ENCODE measurements around the gene TVP23A.

Gene TVP23A

DNA sequence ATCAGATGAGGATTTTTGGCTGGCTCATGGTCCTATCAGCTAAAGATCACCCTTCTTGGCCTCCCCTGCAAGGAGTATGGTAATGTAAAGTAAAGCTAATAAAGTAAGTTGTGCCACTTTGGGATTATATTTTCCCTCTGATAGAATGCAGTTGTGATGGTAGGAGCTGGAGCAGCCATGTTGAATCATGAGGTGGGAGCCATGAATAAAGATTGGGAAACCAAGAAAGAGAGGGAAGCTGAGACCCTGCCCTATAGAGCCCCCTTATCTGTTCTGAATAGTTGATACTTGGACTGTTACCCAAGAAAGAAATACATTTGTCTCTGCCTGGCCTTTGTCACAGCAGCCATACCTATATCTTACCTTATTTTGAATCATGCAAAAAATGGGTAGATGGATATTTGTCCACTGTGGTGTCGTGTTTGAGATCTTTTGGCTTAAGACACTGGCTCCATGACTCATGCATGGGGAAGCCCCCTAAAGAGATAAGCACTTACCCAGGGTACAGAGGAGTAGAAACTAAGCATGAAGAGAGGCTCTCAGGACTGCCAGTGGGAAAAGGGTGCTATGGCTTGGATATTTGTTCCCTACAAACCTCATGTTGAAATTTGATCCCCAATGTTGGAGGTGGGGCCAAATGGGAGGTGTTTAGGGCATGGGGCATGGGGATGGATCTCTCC, 17.7 kb upstream of the TVP23A start:
- no peaks in the 10 kb centered on the region for H3K9me3 ChIP-seq (ENCODE audit: insufficient read depth, low read length, severe bottlenecking)
- no peak overlapping the region for H2AFZ ChIP-seq (ENCODE audit: low read depth, low read length)
- no peaks in the 10 kb centered on the region for H3K4me1 ChIP-seq (ENCODE audit: insufficient read depth, low read length)
- no peaks in the 10 kb centered on the region for H3K79me2 ChIP-seq (ENCODE audit: insufficient read depth, low read length)
- no peak overlapping the region for H3K9ac ChIP-seq (ENCODE audit: low read depth, low read length)
- H4K20me1 ChIP-seq (ENCODE audit: insufficient read depth, low read length), result no peaks in the 10 kb centered on the region
- no peak for TF ChIP-seq EZH2 (IDR thresholded peaks at IDR 0.05; ENCODE audit: borderline replicate concordance, low read depth, low read length, severe bottlenecking)
- no peak for TF ChIP-seq CTCF (IDR thresholded peaks at IDR 0.05; ENCODE audit: borderline replicate concordance, extremely low read depth, low read length, poor library complexity, severe bottlenecking)
- no peaks in the 10 kb centered on the region for H3K36me3 ChIP-seq (ENCODE audit: insufficient read depth, low read length)
- H3K27ac ChIP-seq (ENCODE audit: low read length), result no peak overlapping the region
- no peak for DNase-seq
- ATAC-seq (ENCODE audit: insufficient read depth, low read depth), result no peak
- H3K4me2 ChIP-seq (ENCODE audit: insufficient read depth, low read length), result no peak overlapping the region
- no peak overlapping the region for H3K4me3 ChIP-seq (ENCODE audit: low read depth in 1 of 2, low read length in 2 of 2)
- H3K27me3 ChIP-seq (ENCODE audit: insufficient read depth, low read length, poor library complexity), result peaks cover 6% of the 10 kb centered on the region

DNA sequence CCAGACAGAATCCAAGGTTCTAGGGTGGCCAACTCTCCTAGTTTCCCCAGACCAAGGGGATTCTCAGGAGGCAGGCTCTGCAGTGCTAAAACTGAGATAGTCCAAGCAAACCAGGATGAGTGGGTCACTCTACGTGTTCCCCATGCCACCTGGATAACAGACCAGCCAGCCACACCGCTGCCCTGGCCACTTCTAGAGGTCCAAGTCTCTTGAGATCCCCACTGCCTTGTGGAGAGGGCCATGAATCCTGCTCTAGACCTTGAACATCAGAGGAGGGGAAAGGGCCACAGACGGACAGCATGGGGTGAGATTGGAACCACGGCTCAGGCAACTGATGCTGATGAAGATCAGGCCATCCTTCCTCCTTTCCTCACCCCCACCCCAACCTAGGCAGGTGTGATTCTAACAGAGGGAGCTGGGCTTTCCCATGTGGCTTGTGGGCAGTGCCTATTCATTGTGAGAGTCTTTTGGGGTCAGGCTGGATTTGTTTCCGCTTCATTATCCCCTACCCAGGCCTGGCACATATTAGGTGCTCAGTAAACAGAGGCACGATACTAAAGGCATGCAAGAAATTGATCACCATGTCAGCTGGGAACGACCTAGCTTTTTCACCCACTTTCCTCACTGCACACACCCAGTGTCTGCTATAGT, 16.8 kb upstream of the TVP23A start:
- H3K9me3 ChIP-seq (ENCODE audit: insufficient read depth, low read length, severe bottlenecking), result no peaks in the 10 kb centered on the region
- no peaks in the 10 kb centered on the region for H3K36me3 ChIP-seq (ENCODE audit: insufficient read depth, low read length)
- H3K4me1 ChIP-seq (ENCODE audit: insufficient read depth, low read length), result no peaks in the 10 kb centered on the region
- no peak overlapping the region for H2AFZ ChIP-seq (ENCODE audit: low read depth, low read length)
- H3K79me2 ChIP-seq (ENCODE audit: insufficient read depth, low read length), result no peaks in the 10 kb centered on the region
- H3K27ac ChIP-seq (ENCODE audit: low read length), result no peak overlapping the region
- H3K4me3 ChIP-seq (ENCODE audit: low read depth in 1 of 2, low read length in 2 of 2), result no peak overlapping the region
- peaks cover 8% of the 10 kb centered on the region for H3K27me3 ChIP-seq (ENCODE audit: insufficient read depth, low read length, poor library complexity)
- no peak overlapping the region for H3K4me2 ChIP-seq (ENCODE audit: insufficient read depth, low read length)
- H3K9ac ChIP-seq (ENCODE audit: low read depth, low read length), result no peak overlapping the region
- ATAC-seq (ENCODE audit: insufficient read depth, low read depth), result no peak
- TF ChIP-seq EZH2 (IDR thresholded peaks at IDR 0.05; ENCODE audit: borderline replicate concordance, low read depth, low read length, severe bottlenecking), result no peak
- no peak for TF ChIP-seq CTCF (IDR thresholded peaks at IDR 0.05; ENCODE audit: borderline replicate concordance, extremely low read depth, low read length, poor library complexity, severe bottlenecking)
- DNase-seq, result no peak
- H4K20me1 ChIP-seq (ENCODE audit: insufficient read depth, low read length), result no peaks in the 10 kb centered on the region

DNA sequence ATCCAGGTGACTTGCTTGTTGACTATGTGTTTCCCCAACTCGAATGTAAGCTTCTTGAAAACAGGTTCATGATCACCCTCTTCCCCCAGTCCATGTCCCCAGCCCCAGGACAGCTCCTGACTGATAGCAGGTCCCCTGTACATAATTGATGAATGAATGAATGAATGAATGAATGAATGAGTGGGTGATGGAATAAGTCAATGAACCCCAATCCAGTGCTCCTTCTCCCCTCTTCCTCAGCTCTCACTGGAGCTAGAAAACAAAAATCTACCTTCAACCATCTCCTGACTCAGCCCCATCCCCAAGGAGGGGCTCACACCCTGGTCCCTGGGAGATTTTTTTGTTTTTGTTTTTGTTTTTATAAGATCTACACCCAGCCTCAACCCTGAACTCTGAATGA, 16.2 kb upstream of the TVP23A start:
- Histone ChIP-seq H3K4me2 (ENCODE audit: insufficient read depth, low read length) (no peak overlapping the region), H3K27ac (ENCODE audit: low read length) (no peak overlapping the region), H3K9ac (ENCODE audit: low read depth, low read length) (no peak overlapping the region), H3K36me3 (ENCODE audit: insufficient read depth, low read length) (no peaks in the 10 kb centered on the region), H3K9me3 (ENCODE audit: insufficient read depth, low read length, severe bottlenecking) (no peaks in the 10 kb centered on the region), H2AFZ (ENCODE audit: low read depth, low read length) (no peak overlapping the region), H3K27me3 (ENCODE audit: insufficient read depth, low read length, poor library complexity) (peaks cover 8% of the 10 kb centered on the region), H3K4me3 (ENCODE audit: low read depth in 1 of 2, low read length in 2 of 2) (no peak overlapping the region), H4K20me1 (ENCODE audit: insufficient read depth, low read length) (no peaks in the 10 kb centered on the region), H3K79me2 (ENCODE audit: insufficient read depth, low read length) (no peaks in the 10 kb centered on the region), H3K4me1 (ENCODE audit: insufficient read depth, low read length) (no peaks in the 10 kb centered on the region)
- DNase-seq (no peak), ATAC-seq (ENCODE audit: insufficient read depth, low read depth) (no peak)
- no peak for TF ChIP-seq EZH2 (IDR thresholded peaks at IDR 0.05; ENCODE audit: borderline replicate concordance, low read depth, low read length, severe bottlenecking)
- TF ChIP-seq CTCF (IDR thresholded peaks at IDR 0.05; ENCODE audit: borderline replicate concordance, extremely low read depth, low read length, poor library complexity, severe bottlenecking), result no peak

All from DND-41 (cell line).